Myocyte (in vitro differentiated cells): ENCODE measurements around the gene CRACDL. TPM values are rescaled to one million over a fixed set of nuclear protein-coding genes. Genes with fewer than 3 reads are reported as not detected.

Experiments used
- DNase-seq: peaks from one replicate; pipeline ENCODE4 v3.0.0-alpha.2; 2012; ENCODE audit warnings: low read depth
- polyA plus RNA-seq: library from polyadenylated mRNA; unstranded; fragments of >200 nt; gene quantifications from one replicate; pipeline ENCODE4 v1.2.1, GENCODE V29; 2012; ENCODE audit warnings: missing spikeins
- total RNA-seq: library from RNA; depleted of rRNA; stranded (reverse); fragments of >200 nt; gene quantifications from 2 replicates; pipeline ENCODE4 v1.2.3, GENCODE V29; 2014

CRACDL gene
- 0.11 and 0.26 TPM in 2 replicates for total RNA-seq
- 0.28 TPM for polyA plus RNA-seq

DNA sequence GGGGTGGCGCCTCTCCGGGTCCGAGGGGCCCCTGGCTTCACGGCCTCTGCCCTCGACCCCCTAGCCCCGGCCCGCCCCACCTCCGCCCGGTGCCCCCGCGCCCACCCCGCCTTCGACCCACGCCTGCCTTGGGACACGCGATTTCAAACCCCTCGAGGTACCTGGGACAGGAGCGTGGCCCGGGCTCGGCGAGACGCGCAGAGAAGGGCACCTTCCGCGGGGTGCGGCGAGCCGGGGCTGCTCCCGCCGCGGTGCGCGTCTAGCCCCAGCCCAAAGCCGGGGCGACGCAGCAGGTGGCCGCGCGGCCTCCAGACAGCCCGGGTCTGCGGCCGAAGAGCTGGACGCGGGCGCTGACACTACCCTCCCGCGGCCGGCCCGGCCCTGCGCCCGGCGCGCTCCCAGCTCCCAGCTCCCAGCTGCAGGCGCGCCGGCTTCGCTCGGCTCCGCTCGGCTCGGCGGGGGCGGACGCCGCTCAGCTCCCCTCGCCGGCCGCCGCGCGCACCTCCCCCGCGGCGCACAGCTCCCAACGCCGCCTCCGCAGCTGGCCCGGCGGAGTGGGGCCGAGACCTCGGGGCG is at the start of gene CRACDL:
TSS of gene CRACDL (minus strand) at position 449 of the 576 bp plus-strand sequence. CDS start 89,425 bp downstream, outside the sequence.
- peak; percentile 40 for DNase-seq

- no peak for DNase-seq
Observed at GRCh38 chr2:98975611-98976010, 39.6 kb upstream of the CRACDL start.

DNA sequence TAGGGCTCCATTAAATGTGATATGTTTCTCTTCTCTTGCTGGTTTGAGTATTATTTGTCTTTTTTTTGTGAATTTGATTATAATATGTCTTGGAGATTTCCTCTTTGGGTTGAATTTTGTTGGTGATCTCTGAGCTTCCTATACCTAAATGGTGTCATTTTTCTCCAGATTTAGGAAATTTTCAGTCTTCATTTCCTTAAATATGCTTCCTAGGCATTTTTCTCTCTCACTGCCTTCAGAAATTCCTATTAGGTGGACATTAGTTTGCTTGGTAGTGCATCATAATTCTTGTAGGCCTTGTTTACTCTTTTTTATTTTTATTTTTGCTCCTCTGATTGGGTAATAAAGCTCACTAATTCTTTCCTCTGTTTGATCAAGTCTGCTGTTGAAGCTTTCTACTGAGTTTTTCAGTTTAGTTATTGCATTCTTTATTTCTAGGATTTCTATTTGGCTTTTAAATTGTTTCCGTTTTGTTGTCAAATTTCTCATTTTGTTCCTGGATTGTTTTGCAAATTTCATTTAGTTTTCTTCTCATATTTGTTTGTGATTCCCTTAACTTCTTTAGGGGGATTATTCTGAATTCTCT is 36.6 kb upstream of the CRACDL start:
- DNase-seq = no peak

DNA sequence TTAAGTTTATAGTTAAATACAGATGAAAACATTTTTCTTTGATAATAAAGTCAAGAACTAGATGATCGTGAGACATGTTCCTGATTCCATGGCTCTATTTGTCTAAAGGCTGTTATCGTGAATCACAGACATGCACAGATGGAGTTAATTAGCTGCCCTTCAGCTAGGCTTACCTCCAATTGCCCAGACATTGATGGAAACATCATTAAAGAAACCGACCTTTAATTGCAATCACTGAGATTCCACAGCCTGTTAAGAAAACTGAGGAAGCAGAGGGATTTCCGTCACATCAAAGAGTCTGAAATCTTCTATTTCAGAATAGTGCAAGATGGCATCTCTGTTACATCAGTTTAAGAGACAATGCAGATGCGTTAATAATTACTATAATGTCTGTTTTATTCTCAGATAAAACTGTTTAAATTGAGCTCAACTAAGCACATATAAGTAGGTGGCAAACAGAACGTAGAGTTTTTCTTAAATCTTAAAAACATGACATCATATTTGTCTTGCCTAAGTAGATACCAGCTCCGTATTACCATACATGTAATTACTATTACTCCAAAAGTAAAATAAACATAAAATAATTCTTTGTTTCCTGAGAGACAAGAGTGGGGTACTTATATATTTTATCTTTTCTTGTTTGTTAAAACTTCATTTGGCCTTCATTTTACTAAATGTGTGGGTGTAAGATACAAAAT is 23.9 kb upstream of the CRACDL start:
- DNase-seq = no peak

GRCh38 chr2:98952966-98953365 is 16.9 kb upstream of the CRACDL start:
- DNase-seq = no peak

- no peak for DNase-seq
Observed at GRCh38 chr2:98948956-98949739, 13.1 kb upstream of the CRACDL start.

- no peak for DNase-seq
Observed at GRCh38 chr2:98947554-98947953, 11.5 kb upstream of the CRACDL start.

- no peak for DNase-seq
Observed at GRCh38 chr2:98946855-98947254, 10.8 kb upstream of the CRACDL start.

DNA sequence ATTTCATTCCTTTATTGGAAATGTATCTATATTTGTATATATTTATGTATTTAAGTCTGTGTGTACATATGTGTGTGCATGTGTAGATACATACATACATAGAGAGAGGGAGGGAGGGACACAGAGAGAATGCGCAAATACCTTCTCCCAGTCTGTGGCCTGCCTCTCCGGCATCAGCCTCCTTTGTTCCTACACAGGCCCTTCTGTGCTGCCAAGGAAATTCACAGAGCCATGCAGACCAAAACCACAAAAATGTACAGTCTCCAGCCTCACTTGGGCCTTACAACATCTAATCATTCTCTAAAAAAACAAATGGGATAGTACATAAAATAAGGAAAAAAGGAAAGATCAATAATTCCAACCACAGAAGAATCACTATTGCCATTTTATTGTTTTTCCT is 8.8 kb upstream of the CRACDL start:
- peak; percentile 46 for DNase-seq

DNA sequence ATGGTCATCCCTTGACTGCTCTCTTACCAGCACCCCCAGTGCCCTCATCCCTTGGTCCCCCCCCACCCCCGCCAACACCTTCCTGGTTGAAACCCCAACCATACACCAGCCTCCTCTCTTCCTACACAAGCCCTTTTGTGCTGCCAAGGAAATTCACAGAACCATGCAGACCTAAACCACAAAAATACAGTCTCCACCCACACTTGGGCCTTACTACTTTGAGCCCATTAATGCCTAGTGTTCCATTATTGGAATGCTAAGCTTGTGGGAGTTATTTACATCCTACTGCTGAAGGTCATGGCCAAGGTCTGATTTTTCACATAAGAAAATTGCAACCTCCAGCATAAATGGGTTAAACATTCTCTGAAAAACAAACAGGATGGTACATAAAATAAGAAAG is 4.1 kb upstream of the CRACDL start:
- no peak for DNase-seq

GRCh38 chr2:98937906-98938305 is 1.9 kb upstream of the CRACDL start:
- DNase-seq = no peak

- DNase-seq = no peak
Observed at GRCh38 chr2:98936353-98937351, 627 bp upstream of the CRACDL start.

DNA sequence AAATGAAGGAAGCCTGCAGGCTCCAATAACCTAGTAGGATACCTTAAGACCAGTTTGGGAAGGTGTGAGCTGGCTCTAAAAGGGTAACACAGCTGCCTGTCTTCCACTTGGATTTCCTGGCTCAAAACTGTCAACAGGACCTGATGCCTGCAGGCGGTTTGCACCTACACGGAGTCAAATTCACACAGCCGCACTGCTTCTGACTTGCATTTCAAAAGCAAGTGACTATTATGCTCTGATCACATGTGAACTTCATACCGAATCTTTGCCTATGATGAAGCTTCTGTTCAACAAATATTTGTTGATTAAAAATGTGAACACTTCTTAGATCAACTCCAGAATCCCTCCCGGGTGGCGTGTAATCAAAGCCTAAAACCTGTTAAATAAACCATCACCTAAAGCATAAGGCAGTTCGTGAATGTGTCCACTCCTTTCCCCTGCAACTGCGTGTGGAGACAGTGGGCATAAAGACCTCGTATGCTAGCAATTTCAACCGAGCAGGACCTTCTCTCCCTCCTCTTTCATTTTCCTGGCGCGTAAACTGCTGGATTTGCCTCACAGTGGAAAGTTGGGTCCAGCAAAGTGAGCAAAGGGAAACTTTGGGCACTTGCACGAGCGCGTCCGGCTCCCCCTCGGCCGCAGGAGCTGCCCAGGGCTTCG is 784 bp downstream of the CRACDL start:
- no peak for DNase-seq

DNA sequence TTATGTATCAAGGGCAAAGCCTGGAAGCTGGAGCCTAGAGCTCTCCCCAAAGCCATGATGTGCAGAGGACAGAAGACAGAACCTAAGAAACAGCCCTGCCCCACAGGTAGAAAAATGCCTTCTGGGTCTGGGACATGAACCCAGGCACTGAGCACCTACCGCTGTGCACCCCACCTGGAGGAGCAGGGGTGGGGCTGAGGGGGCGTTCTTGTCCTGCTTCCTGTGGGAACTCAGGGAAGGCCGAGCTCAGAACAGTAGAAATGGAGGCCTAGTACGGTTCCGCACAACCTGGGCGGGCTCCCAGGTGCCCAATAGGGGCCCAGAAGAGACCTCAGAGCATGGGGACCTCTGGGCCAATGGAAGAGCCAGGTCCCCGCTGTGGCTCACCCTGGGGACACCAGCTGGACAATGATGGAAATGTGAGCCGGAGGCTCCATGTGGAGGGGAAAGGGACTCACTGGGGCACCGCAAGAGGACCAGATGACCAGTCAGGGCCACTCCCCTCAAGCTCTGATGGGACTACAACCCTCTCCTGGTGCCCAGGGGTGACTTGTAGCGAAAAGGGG is 3.2 kb downstream of the CRACDL start:
- no peak for DNase-seq

DNA sequence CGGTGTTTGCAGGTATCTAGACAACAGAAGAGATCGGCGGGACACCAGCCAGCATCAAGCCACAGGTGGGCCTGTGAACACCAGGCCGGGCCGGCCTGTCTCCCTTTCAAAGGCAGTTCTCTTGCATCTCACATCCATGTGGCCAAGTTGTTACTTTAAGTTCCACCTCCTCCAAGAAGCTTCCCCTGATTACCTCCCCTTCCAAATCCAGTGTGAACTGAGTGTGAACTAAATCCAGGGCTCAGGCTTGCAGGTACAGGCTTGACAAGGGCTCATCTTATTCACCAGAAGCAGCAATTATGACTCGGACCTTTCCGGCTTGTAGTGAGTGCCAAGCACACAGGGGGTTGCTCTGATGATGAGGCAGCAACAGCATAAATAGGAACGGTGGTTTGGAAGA is 3.9 kb downstream of the CRACDL start:
- no peak for DNase-seq

GRCh38 chr2:98931596-98931995 is 4.4 kb downstream of the CRACDL start:
- no peak for DNase-seq

DNA sequence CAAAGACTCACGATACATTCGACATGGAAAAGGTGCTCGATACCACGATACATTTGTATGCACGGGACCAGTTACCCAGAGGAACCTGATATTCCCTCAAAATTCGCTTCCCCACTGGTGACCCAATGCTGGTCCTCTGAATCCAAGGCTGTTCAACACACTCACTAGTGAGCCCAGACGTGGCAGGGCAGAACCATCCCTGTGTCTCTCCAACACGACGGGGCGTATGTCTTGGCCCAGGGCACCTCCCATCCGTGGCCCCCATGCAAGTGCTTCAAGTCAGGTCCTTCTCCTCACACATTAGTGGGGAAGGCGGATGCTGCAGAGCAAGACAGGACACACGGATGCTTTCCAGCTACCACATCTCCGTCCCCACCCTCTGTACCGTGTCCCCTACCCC is 6.1 kb downstream of the CRACDL start:
- DNase-seq = no peak

DNA sequence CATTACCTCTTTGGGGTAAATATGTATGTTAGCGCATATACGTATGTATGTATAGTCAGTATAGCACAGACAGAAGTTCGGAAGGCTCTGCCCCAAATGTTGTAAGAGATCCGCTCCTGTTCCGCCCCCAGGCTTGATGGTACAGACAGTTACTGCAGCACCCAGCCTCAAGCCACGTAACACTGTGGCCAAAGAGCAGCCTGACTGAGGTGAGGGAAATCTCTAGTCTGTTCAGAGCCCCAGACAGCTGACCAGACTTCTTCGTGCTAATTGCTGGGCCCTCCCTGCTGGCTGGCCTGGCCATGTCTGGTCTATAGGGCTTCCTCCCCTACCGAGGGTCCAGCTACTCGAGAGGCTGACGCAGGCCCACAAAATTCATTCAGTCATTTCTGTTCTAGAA is 7.8 kb downstream of the CRACDL start:
- no peak for DNase-seq

DNA sequence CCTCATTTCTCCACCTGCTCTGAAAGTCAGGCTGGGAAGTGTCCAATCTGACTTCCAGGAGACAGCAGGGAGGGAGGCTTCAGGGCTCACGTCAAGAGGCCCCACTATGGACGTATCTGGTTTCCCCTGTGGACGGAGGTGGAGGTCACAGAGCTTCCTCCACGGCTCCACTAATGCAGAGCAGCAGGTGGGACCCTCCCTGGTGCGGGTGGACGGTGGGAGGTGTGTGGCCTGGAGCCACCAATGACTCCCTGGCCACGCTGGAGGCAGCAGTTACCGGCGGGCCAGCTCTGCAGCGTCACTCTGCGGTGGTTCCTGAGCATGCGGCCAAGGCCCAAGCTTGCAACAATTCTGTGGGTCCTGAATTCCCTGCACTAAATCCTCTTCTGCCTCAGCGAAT is 9.0 kb downstream of the CRACDL start:
- no peak for DNase-seq

DNA sequence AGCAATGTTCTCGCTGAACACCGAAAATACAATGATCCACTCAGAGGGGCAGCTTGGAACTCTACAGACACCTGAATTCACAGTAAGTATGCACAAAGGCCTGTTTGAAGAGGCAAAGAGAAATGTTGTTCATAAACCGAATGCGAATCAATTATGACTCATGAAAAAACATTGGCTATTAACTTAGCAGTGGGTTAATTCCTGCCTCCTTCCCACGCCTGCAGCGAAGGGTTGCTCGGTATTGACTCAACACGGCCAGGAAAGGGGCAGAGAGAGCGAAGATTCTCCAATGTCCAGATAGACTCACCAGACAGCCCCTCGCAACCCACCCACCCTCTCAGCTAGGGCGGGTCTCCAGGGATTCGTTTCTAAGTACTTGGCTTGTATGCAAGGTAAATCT is 9.4 kb downstream of the CRACDL start:
- DNase-seq = no peak
